Ectodermal cell (in vitro differentiated cells): ENCODE measurements around the gene NUAK1.

Experiments
- H3K27ac ChIP-seq: 2 replicates; pipeline ENCODE4 v1.7.0; 2013; ENCODE audit warnings: mild to moderate bottlenecking, low read depth, low read length; ENCODE audit not compliant: insufficient read depth, poor library complexity, severe bottlenecking
- H3K27me3 ChIP-seq: 2 replicates; pipeline ENCODE4 v1.7.0; 2013; ENCODE audit warnings: mild to moderate bottlenecking, low read length; ENCODE audit not compliant: insufficient read depth, control insufficient read depth, poor library complexity, severe bottlenecking
- H3K36me3 ChIP-seq: one replicate; pipeline ENCODE4 v1.7.0; 2013; ENCODE audit warnings: low read length; ENCODE audit not compliant: control insufficient read depth, insufficient read depth
- H3K4me1 ChIP-seq: one replicate; pipeline ENCODE4 v1.7.0; 2013; ENCODE audit warnings: low read length; ENCODE audit not compliant: control insufficient read depth, insufficient read depth
- H3K4me3 ChIP-seq: 2 replicates; pipeline ENCODE4 v1.7.0; 2013; ENCODE audit warnings: low read depth, low read length, control low read depth; ENCODE audit not compliant: insufficient read depth
- H3K9me3 ChIP-seq: 2 replicates; pipeline ENCODE4 v1.7.0; 2013; ENCODE audit warnings: mild to moderate bottlenecking, low read length, moderate library complexity; ENCODE audit not compliant: control insufficient read depth
- WGBS, 2 experiments: methylation state at CpG; one replicate each; pipeline ENCODE4 v1.1.7; 2013; ENCODE audit warnings: missing lambda C conversion rate in 2 of 2; 5-methylcytosine and 5-hydroxymethylcytosine counted together

Gene NUAK1

GRCh38 chr12:106085213-106085612 is 53.5 kb downstream of the NUAK1 start:
- H3K4me3 ChIP-seq = no peak overlapping the region
- WGBS, 2 experiments = 91 to 95% methylated on average over 1 of the region's 2 CpGs
- H3K27ac ChIP-seq = no peak overlapping the region
- no peaks in the 10 kb centered on the region for H3K27me3 ChIP-seq
- H3K4me1 ChIP-seq = peaks cover 34% of the 10 kb centered on the region
- H3K9me3 ChIP-seq = no peaks in the 10 kb centered on the region
- peaks cover 5% of the 10 kb centered on the region for H3K36me3 ChIP-seq

GRCh38 chr12:106084759-106085158 is 54.0 kb downstream of the NUAK1 start:
- Histone ChIP-seq H3K4me3 (no peak overlapping the region), H3K27me3 (no peaks in the 10 kb centered on the region), H3K9me3 (no peaks in the 10 kb centered on the region), H3K27ac (no peak overlapping the region), H3K36me3 (peaks cover 5% of the 10 kb centered on the region), H3K4me1 (peaks cover 37% of the 10 kb centered on the region)
- WGBS, 2 experiments = 82 to 86% methylated on average over 2 to 3 of the region's 3 CpGs

- peaks cover 5% of the 10 kb centered on the region for H3K36me3 ChIP-seq
- H3K9me3 ChIP-seq = no peaks in the 10 kb centered on the region
- peak overlapping the region; percentile 30 for H3K27ac ChIP-seq
- peaks cover 43% of the 10 kb centered on the region for H3K4me1 ChIP-seq
- H3K27me3 ChIP-seq = no peaks in the 10 kb centered on the region
- 10 to 13% methylated on average over 10 of the region's 10 CpGs for WGBS, 2 experiments
- no peak overlapping the region for H3K4me3 ChIP-seq
Observed at GRCh38 chr12:106084014-106084671, 54.6 kb downstream of the NUAK1 start.

- Histone ChIP-seq H3K27ac (no peak overlapping the region), H3K36me3 (peaks cover 5% of the 10 kb centered on the region)
- 95 to 96% methylated on average over 15 of the region's 15 CpGs for WGBS, 2 experiments
Observed at GRCh38 chr12:106082216-106083175, 56.3 kb downstream of the NUAK1 start.

GRCh38 chr12:106081606-106082005 is 57.1 kb downstream of the NUAK1 start:
- no peak overlapping the region for H3K4me3 ChIP-seq
- peaks cover 47% of the 10 kb centered on the region for H3K4me1 ChIP-seq
- H3K9me3 ChIP-seq = no peaks in the 10 kb centered on the region
- H3K36me3 ChIP-seq = peaks cover 5% of the 10 kb centered on the region
- H3K27ac ChIP-seq = no peak overlapping the region
- H3K27me3 ChIP-seq = no peaks in the 10 kb centered on the region

More at GRCh38 chr12:106082216-106083175, 56.3 kb downstream of the NUAK1 start:
- Histone ChIP-seq H3K4me1 (peaks cover 47% of the 10 kb centered on the region), H3K27me3 (no peaks in the 10 kb centered on the region), H3K4me3 (no peak overlapping the region), H3K9me3 (no peaks in the 10 kb centered on the region)

- Histone ChIP-seq H3K27ac (peak overlapping the region; percentile 18), H3K27me3 (no peaks in the 10 kb centered on the region), H3K4me1 (peaks cover 47% of the 10 kb centered on the region), H3K36me3 (peaks cover 5% of the 10 kb centered on the region), H3K9me3 (no peaks in the 10 kb centered on the region), H3K4me3 (no peak overlapping the region)
- 89 to 92% methylated on average over 5 of the region's 5 CpGs for whole genome bisulfite sequencing, 2 experiments
Observed at GRCh38 chr12:106080791-106081170, 58.0 kb downstream of the NUAK1 start.

GRCh38 chr12:106080041-106080790 is 58.5 kb downstream of the NUAK1 start:
- H3K27ac ChIP-seq = peak overlapping the region; percentile 18
- H3K36me3 ChIP-seq = peaks cover 5% of the 10 kb centered on the region
- no peaks in the 10 kb centered on the region for H3K27me3 ChIP-seq
- H3K9me3 ChIP-seq = no peaks in the 10 kb centered on the region
- H3K4me1 ChIP-seq = peaks cover 47% of the 10 kb centered on the region
- WGBS, 2 experiments = 72 to 82% methylated on average over 9 of the region's 9 CpGs
- no peak overlapping the region for H3K4me3 ChIP-seq

- Histone ChIP-seq H3K4me1 (peaks cover 44% of the 10 kb centered on the region), H3K36me3 (peaks cover 5% of the 10 kb centered on the region), H3K4me3 (no peak overlapping the region), H3K27ac (no peak overlapping the region), H3K9me3 (no peaks in the 10 kb centered on the region), H3K27me3 (no peaks in the 10 kb centered on the region)
- WGBS, 2 experiments = 88 to 95% methylated on average over 1 of the region's 1 CpG
Observed at GRCh38 chr12:106079148-106079738, 59.5 kb downstream of the NUAK1 start.

GRCh38 chr12:106078358-106079010 is 60.3 kb downstream of the NUAK1 start:
- WGBS, 2 experiments = 87 to 89% methylated on average over 10 of the region's 10 CpGs
- H3K4me1 ChIP-seq = peaks cover 37% of the 10 kb centered on the region
- H3K36me3 ChIP-seq = peaks cover 2% of the 10 kb centered on the region
- no peaks in the 10 kb centered on the region for H3K27me3 ChIP-seq
- H3K4me3 ChIP-seq = no peak overlapping the region
- no peaks in the 10 kb centered on the region for H3K9me3 ChIP-seq
- H3K27ac ChIP-seq = no peak overlapping the region
